OCI-LY7 (cell line): ENCODE measurements around the gene AMPH. TPM values are rescaled to one million over a fixed set of nuclear protein-coding genes. Genes with fewer than 3 reads are reported as not detected.

Experiments used
- BruUV-seq: library from RNA; stranded (reverse); fragments of 400-500 nt; replicated peaks from 2 replicates; lab custom pipeline; 2021; lab: Mats Ljungman, UMichigan
- CTCF ChIA-PET: fragments of 300-600 bp; sonication (Branson Sonifier 250); formaldehyde crosslinking; loops from one replicate; lab custom pipeline; 2022; ENCODE audit warnings: antibody characterized with exemption; ENCODE audit not compliant: unreplicated experiment; lab: Charles Lee
- POLR2A ChIA-PET: fragments of 300-600 bp; sonication (Branson Sonifier 250); formaldehyde crosslinking; loops from one replicate; lab custom pipeline; 2022; ENCODE audit warnings: antibody characterized with exemption; lab: Charles Lee
- DNase-seq: peaks from one replicate; pipeline ENCODE4 v3.0.0-alpha.2; 2015; ENCODE audit warnings: low spot score
- H2AFZ ChIP-seq: fragments of 200-600 bp; sonication (generic), shearing (Covaris generic); 2 replicates; pipeline ENCODE4 v1.6.1; 2014; ENCODE audit warnings: mild to moderate bottlenecking, antibody characterized with exemption, low read length, moderate library complexity
- H3K27ac ChIP-seq: fragments of 200-600 bp; sonication (generic); 2 replicates; pipeline ENCODE4 v1.5.1; 2014; ENCODE audit warnings: mixed run types, low read depth, mild to moderate bottlenecking, moderate library complexity, low read length, inconsistent platforms; ENCODE audit not compliant: poor library complexity, severe bottlenecking
- H3K36me3 ChIP-seq: fragments of 200-600 bp; sonication (generic); 2 replicates; pipeline ENCODE4 v1.6.1; 2014; ENCODE audit warnings: mild to moderate bottlenecking, antibody characterized with exemption, low read length, moderate library complexity, mixed read lengths; ENCODE audit not compliant: insufficient read depth
- H3K4me1 ChIP-seq: fragments of 200-600 bp; sonication (generic); 2 replicates; pipeline ENCODE4 v1.5.1; 2014; ENCODE audit warnings: mild to moderate bottlenecking, low read length; ENCODE audit not compliant: insufficient read depth, poor library complexity, severe bottlenecking
- H3K4me2 ChIP-seq: fragments of 200-600 bp; sonication (generic); 2 replicates; pipeline ENCODE4 v1.6.1; 2014; ENCODE audit warnings: mild to moderate bottlenecking, low read length
- H3K4me3 ChIP-seq: fragments of 200-600 bp; sonication (generic); 2 replicates; pipeline ENCODE4 v1.5.1; 2014; ENCODE audit warnings: mild to moderate bottlenecking, low read depth, low read length; ENCODE audit not compliant: poor library complexity, severe bottlenecking
- H3K79me2 ChIP-seq: fragments of 200-600 bp; sonication (generic); 2 replicates; pipeline ENCODE4 v1.6.1; 2016; ENCODE audit warnings: low read depth, mild to moderate bottlenecking, low read length, moderate library complexity, mixed read lengths; ENCODE audit not compliant: insufficient read depth
- H3K9me2 ChIP-seq: fragments of 200-600 bp; sonication (generic); 2 replicates; pipeline ENCODE4 v1.6.1; 2016; ENCODE audit warnings: mild to moderate bottlenecking, low read length, mixed read lengths; ENCODE audit not compliant: insufficient read depth
- H3K9me3 ChIP-seq: fragments of 200-600 bp; sonication (generic); 2 replicates; pipeline ENCODE4 v1.6.1; 2014; ENCODE audit warnings: mild to moderate bottlenecking, mixed run types, low read length, mixed read lengths
- H4K20me1 ChIP-seq: fragments of 200-600 bp; sonication (generic); 2 replicates; pipeline ENCODE4 v1.6.1; 2014; ENCODE audit warnings: mild to moderate bottlenecking, antibody characterized with exemption, low read length, moderate library complexity, mixed read lengths; ENCODE audit not compliant: insufficient read depth
- CTCF ChIP-seq: fragments of 200-600 bp; sonication (generic); conservative IDR thresholded peaks from 2 replicates; pipeline ENCODE4 v1.5.1; 2014; ENCODE audit warnings: mild to moderate bottlenecking, antibody characterized with exemption, low read length, moderate library complexity, mixed read lengths
- EZH2phosphoT487 ChIP-seq: fragments of 200-600 bp; sonication (generic); IDR thresholded peaks from 2 replicates; pipeline ENCODE4 v1.6.1; 2018; ENCODE audit warnings: low read depth, borderline replicate concordance, mild to moderate bottlenecking, mixed run types, antibody characterized with exemption, low read length, moderate library complexity, mixed read lengths
- intact Hi-C: fragments of 100-400 bp; cut with micrococcal nuclease; formaldehyde crosslinking; loops from one replicate; pipeline ENCODE4 v1.10.0; 2022; ENCODE audit not compliant: unreplicated experiment
- total RNA-seq, 2 experiments: library from RNA; depleted of rRNA in 1 of 2; stranded (reverse); fragments of >200 nt in 1 of 2; shearing (Covaris generic) in 1 of 2; gene quantifications; 2 replicates each; pipeline ENCODE4 v1.2.3, GENCODE V29; 2014 to 2022

The AMPH gene
- total RNA-seq, 2 experiments from 2014 or later: not detected

- Histone ChIP-seq H2AFZ (no peak overlapping the region), H4K20me1 (no peaks in the 10 kb centered on the region), H3K4me1 (no peaks in the 10 kb centered on the region), H3K27ac (no peak overlapping the region), H3K4me2 (no peak overlapping the region), H3K9me3 (no peaks in the 10 kb centered on the region), H3K79me2 (no peaks in the 10 kb centered on the region), H3K4me3 (no peak overlapping the region), H3K9me2 (no peaks in the 10 kb centered on the region), H3K36me3 (no peaks in the 10 kb centered on the region)
- DNase-seq: no peak
- BruUV-seq: no TSS peak
- POLR2A ChIA-PET: no interaction called here
- intact Hi-C loops: no loop called here
- CTCF ChIA-PET: no interaction called here
- TF ChIP-seq EZH2phosphoT487: no peak
- no peak for TF ChIP-seq CTCF
These were observed 80.3 kb downstream of the AMPH start for GRCh38 chr7:38550836-38551235.

DNA sequence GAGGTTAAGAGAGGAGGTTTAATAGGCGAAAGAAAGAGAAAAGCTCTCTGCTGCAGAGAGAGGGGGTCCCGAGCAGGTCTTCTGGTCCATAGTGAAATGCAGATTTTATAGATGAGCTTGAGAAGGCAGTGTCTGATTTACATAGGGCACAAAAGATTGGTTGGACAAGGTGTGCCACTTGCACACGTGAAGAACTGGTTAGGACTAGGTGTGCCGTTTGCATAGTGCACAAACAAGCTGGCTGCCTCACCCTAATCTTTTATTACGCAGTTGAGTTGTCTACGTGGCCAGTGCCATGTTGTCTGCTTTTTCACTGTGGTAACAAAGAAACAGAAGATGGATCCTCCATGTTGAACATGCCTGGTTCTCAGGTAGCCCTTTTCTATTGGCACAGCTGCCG is 82.6 kb downstream of the AMPH start:
- Histone ChIP-seq H2AFZ (no peak overlapping the region), H4K20me1 (no peaks in the 10 kb centered on the region), H3K79me2 (no peaks in the 10 kb centered on the region), H3K4me3 (no peak overlapping the region), H3K36me3 (no peaks in the 10 kb centered on the region), H3K9me2 (no peaks in the 10 kb centered on the region), H3K9me3 (no peaks in the 10 kb centered on the region), H3K4me1 (no peaks in the 10 kb centered on the region), H3K4me2 (no peak overlapping the region), H3K27ac (no peak overlapping the region)
- BruUV-seq: no TSS peak
- intact Hi-C loops: no loop called here
- POLR2A ChIA-PET: no interaction called here
- CTCF ChIA-PET: no interaction called here
- no peak for DNase-seq
- TF ChIP-seq EZH2phosphoT487 (no peak), CTCF (no peak)

DNA sequence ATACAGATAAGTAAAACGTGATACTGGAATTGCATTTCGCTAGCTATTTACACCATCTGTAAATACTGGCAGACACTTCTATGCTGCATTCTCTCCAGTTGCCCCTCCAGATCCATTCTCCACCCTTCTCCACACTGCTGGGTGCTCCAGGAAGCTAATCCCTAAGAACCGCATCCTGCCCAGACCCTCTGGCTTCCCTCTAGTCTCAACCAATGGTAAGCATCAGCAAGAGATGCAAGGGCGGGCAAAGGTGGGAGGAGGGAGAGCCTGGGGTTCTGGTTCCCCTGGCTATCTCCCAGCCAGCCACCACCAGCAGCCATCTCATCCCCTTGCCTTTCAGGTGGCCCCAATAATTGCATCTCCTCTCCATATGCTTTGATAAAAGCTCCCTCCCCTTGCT is 84.4 kb downstream of the AMPH start:
- Histone ChIP-seq H3K79me2 (no peaks in the 10 kb centered on the region), H3K36me3 (no peaks in the 10 kb centered on the region), H2AFZ (no peak overlapping the region), H3K9me3 (no peaks in the 10 kb centered on the region), H3K27ac (no peak overlapping the region), H3K4me1 (no peaks in the 10 kb centered on the region), H4K20me1 (no peaks in the 10 kb centered on the region), H3K4me3 (no peak overlapping the region), H3K4me2 (no peak overlapping the region), H3K9me2 (no peaks in the 10 kb centered on the region)
- no TSS peak for BruUV-seq
- ChIA-PET CTCF (no interaction called here), POLR2A (interaction anchor here (0.6 kb wide), 1 partner anchor 1986 kb away, joined by 6 read pairs; no protein-coding TSS in a partner anchor)
- intact Hi-C loops: no loop called here
- TF ChIP-seq EZH2phosphoT487 (no peak), CTCF (no peak)
- DNase-seq: no peak
